Common myeloid progenitor, CD34-positive (primary cell): ENCODE results near the gene STEAP2.

ENCODE experiments used
- CTCF ChIA-PET: fragments of 350-600 bp; sonication (Branson Sonifier 250); formaldehyde crosslinking; loops from one replicate; lab custom pipeline; 2021; ENCODE audit warnings: antibody characterized with exemption; lab: Charles Lee
- POLR2A ChIA-PET: fragments of 350-600 bp; sonication (Branson Sonifier 250); formaldehyde crosslinking; loops from one replicate; lab custom pipeline; 2021; ENCODE audit warnings: antibody characterized with exemption; lab: Charles Lee
- DNase-seq, 3 donors: peaks; one replicate each; pipeline versions ENCODE4 v3.0.0 to v3.0.0-alpha.2; 2013
- H3K27ac ChIP-seq, 2 experiments: 1 replicate in 1 of 2; 2 replicates in 1 of 2; pipeline ENCODE4 v1.7.0; 2013; ENCODE audit warnings: inconsistent platforms in 2 of 2, low read length in 2 of 2, mild to moderate bottlenecking in 2 of 2, low read depth in 1 of 2, moderate library complexity in 1 of 2; ENCODE audit not compliant: severe bottlenecking in 2 of 2, insufficient read depth in 1 of 2, poor library complexity in 1 of 2
- H3K27me3 ChIP-seq, 5 experiments: replicated peaks in 2 of 5; 1 replicate in 3 of 5; 2 replicates in 2 of 5; pipeline versions ENCODE4 v1.6.1 to v1.7.0; 2013; ENCODE audit warnings: low read length in 4 of 5, mild to moderate bottlenecking in 2 of 5, moderate library complexity in 2 of 5, inconsistent platforms in 1 of 5; ENCODE audit not compliant: insufficient read depth in 5 of 5, control insufficient read depth in 4 of 5
- H3K36me3 ChIP-seq, 4 experiments: 1 replicate in 2 of 4; 2 replicates in 2 of 4; pipeline versions ENCODE4 v1.6.1 to v1.7.0; 2013; ENCODE audit warnings: low read length in 3 of 4, control low read depth in 1 of 4, mild to moderate bottlenecking in 1 of 4; ENCODE audit not compliant: control insufficient read depth in 4 of 4, insufficient read depth in 4 of 4
- H3K4me1 ChIP-seq, 4 experiments: 1 replicate in 3 of 4; 2 replicates in 1 of 4; pipeline versions ENCODE4 v1.6.1 to v1.7.1; 2013; ENCODE audit warnings: low read length in 3 of 4, mild to moderate bottlenecking in 3 of 4, control low read depth in 1 of 4, inconsistent platforms in 1 of 4, moderate library complexity in 1 of 4; ENCODE audit not compliant: control insufficient read depth in 4 of 4, insufficient read depth in 4 of 4; ENCODE audit errors: control extremely low read depth in 1 of 4
- H3K4me3 ChIP-seq, 7 experiments: 1 replicate in 4 of 7; 2 replicates in 3 of 7; pipeline versions ENCODE4 v1.5.1 to v1.7.0; 2013; ENCODE audit warnings: mild to moderate bottlenecking in 7 of 7, low read length in 6 of 7, moderate library complexity in 6 of 7, inconsistent platforms in 2 of 7, low read depth in 2 of 7, control low read depth in 1 of 7; ENCODE audit not compliant: insufficient read depth in 4 of 7, control insufficient read depth in 1 of 7; ENCODE audit errors: extremely low read depth in 1 of 7
- H3K9me3 ChIP-seq, 5 experiments: 1 replicate in 4 of 5; 2 replicates in 1 of 5; pipeline versions ENCODE4 v1.6.1 to v1.7.1; 2013; ENCODE audit warnings: low read length in 4 of 5, mild to moderate bottlenecking in 2 of 5, inconsistent platforms in 1 of 5, low read depth in 1 of 5, moderate library complexity in 1 of 5; ENCODE audit not compliant: control insufficient read depth in 4 of 5, insufficient read depth in 2 of 5; ENCODE audit errors: control extremely low read depth in 1 of 5
- WGBS: methylation state at CpG from one replicate; pipeline ENCODE4 v1.1.5; 2013; ENCODE audit not compliant: insufficient coverage; 5-methylcytosine and 5-hydroxymethylcytosine counted together

Gene STEAP2

DNA sequence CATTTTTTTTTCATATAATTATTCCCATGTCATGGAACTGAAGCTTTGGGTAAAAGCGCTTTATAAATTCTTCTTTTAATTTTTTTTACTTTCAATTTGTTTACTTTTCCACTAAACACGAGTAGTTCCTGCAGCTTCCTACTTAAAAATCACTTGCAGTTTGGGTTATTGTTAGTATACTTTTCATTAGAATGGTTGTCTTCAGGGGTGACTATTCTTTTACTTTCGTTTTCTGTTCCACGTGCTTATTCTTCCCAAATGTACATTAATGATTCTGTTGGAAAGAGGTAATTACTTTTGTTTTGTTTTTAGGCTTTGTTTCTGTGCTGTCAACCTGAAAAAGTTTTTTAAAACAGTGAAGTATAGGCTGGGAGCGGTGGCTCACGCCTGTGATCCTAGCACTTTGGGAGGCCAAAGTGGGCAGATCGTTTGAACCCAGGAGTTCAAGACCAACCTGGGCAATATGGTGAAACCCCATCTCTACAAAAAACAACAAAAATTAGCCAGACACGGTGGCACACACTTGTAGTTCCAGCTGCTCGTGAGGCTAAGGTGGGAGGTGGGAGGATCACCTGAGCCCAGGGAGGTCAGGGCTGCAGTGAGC, 28.2 kb downstream of the STEAP2 start:
- CTCF ChIA-PET, result no interaction called here
- WGBS, result 100% methylated on average over 4 of the region's 9 CpGs

DNA sequence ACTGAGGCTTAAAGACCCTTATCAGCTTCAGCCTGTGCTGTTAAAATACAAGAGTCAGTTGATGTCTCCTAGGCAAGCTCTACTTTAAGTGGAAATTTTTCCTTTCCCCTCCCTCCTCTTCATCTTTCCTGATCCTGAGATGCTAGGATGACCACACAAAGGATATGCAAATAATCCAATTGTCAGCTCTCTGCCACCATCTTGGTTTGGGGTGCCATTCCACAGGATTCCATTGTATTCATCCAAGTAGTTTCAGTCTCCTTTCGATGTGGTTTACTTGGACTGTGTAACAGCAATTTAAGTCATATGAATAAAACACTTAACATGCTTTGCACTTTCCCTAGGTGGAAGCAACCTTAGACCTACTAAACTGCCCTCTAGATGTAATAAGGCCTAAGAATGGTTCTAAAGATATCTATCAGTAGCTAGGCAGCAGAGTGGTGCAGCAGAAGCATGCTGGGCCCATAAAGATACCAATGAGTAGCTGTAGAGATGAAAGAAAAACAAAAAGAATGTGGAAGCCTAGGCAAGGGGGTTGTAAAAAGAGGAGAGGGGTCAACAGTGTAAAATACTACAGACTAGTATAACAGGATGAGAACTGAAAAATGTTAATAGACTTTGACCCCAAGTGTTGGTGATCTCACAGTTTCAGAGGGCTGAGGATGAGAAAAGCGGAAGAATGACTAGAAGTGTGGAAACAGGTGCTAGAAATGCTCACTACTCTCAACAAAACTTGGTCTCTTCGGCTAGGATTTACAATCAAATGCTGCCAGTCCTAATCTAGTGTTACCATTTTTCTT, 31.0 kb downstream of the STEAP2 start:
- H3K4me3 ChIP-seq, result no peak overlapping the region
- H3K36me3 ChIP-seq, result no peaks in the 10 kb centered on the region
- 100% methylated on average over 2 of the region's 3 CpGs for WGBS
- no peak overlapping the region for H3K27ac ChIP-seq
- no peak for DNase-seq
- no peaks in the 10 kb centered on the region for H3K9me3 ChIP-seq
- CTCF ChIA-PET, result interaction anchor here (0.8 to 1.5 kb wide), 2 partner anchors 15 to 46 kb away, joined by 3 read pairs; no protein-coding TSS in a partner anchor
- POLR2A ChIA-PET, result no interaction called here
- H3K4me1 ChIP-seq, result peaks cover 4 to 18% (median 11%) of the 10 kb centered on the region in 4 experiments
- peaks cover 8 to 44% (median 21%) of the 10 kb centered on the region in 5 experiments for H3K27me3 ChIP-seq

More for the DNA sequence above, 28.2 kb downstream of the STEAP2 start:
- no peak for DNase-seq
- H3K27ac ChIP-seq, result no peak overlapping the region
- POLR2A ChIA-PET, result no interaction called here
- H3K27me3 ChIP-seq, result peaks cover 2 to 25% (median 15%) of the 10 kb centered on the region in 5 experiments
- H3K4me1 ChIP-seq, result peaks cover 0 to 6% (median 3%) of the 10 kb centered on the region in 4 experiments
- no peaks in the 10 kb centered on the region for H3K36me3 ChIP-seq
- no peak overlapping the region for H3K4me3 ChIP-seq
- no peaks in the 10 kb centered on the region for H3K9me3 ChIP-seq

- CTCF ChIA-PET, result interaction anchor here (0.8 to 1.5 kb wide), 5 partner anchors 13 to 184 kb away, joined by 3 to 5 read pairs (median 3); partner anchors contain the start of gene STEAP2
- WGBS, result 20% methylated on average over 1 of the region's 1 CpG
- Histone ChIP-seq H3K36me3 (no peaks in the 10 kb centered on the region), H3K4me3 (no peak overlapping the region), H3K27ac (no peak overlapping the region), H3K9me3 (no peaks in the 10 kb centered on the region), H3K27me3 (peaks cover 8 to 44% (median 21%) of the 10 kb centered on the region in 5 experiments), H3K4me1 (peaks cover 4 to 18% (median 11%) of the 10 kb centered on the region in 4 experiments)
- POLR2A ChIA-PET, result no interaction called here
- DNase-seq, result no peak
Observed at GRCh38 chr7:90243556-90243955, 32.0 kb downstream of the STEAP2 start.

GRCh38 chr7:90244565-90244908, 33.0 kb downstream of the STEAP2 start:
- H3K4me1 ChIP-seq, result peaks cover 4 to 18% (median 11%) of the 10 kb centered on the region in 4 experiments
- H3K9me3 ChIP-seq, result no peaks in the 10 kb centered on the region
- H3K4me3 ChIP-seq, result peak overlapping the region; percentile 44 to 91 (median 82)
- no peak overlapping the region for H3K27ac ChIP-seq
- no CpG with 5 or more reads among the region's 6 CpGs for WGBS
- no peaks in the 10 kb centered on the region for H3K36me3 ChIP-seq
- POLR2A ChIA-PET, result no interaction called here
- CTCF ChIA-PET, result interaction anchor here (0.9 to 1.0 kb wide), 2 partner anchors 33 to 183 kb away, joined by 4 to 5 read pairs; partner anchors contain the start of gene STEAP2
- H3K27me3 ChIP-seq, result peaks cover 8 to 44% (median 21%) of the 10 kb centered on the region in 5 experiments
- DNase-seq, result no peak

DNA sequence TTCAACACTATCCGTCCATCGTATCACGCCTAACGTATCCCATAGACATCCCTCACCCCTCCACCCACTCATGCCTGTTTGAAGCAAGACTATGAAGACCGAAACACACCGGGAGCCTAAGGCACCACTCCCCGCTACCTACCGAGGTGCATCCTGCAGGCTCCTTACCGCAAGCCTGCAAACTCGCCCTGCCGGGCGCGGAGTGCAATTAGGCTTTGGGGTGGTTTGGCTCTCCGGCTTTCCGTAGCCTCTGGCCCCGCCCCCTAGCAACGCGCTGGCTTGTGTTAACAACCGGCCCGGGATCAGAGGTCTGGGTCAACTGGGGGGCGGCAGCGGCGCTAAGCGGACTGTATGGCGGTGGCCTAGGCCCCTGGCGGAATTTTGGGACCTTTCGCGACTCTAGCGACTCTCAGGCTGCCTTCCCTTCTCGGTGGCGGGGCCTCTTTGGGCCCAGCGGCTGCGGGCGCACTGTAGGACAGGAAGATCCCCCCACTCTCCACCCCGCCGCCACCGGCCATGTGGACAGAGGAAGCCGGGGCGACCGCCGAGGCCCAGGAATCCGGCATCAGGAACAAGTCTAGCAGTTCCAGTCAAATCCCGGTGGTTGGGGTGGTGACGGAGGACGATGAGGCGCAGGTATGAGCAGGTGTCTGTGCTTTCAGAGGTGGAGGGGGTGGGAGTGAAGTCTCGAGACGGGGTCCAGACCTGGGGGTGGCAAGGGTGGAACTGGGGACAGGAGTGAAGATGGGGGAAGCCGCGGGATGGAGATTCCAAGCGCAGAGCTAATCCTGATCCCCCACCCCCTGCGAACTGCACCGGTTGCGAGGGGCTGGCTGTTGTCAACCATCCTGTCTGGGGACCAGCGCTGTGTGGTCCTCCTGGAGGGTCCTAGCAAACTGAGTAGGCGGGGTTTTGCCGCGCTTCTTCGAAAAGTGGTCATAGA, 33.6 kb downstream of the STEAP2 start, which contains the start of gene CFAP69:
TSS of gene CFAP69 (plus strand) at position 266 of the 943 bp plus-strand sequence. CDS start at position 517, 251 bp downstream.
- Histone ChIP-seq H3K27ac (peak within 1 kb of the TSS in 1 of 2 experiments; percentile 56), H3K4me3 (peak within 1 kb of the TSS; percentile 44 to 91 (median 82)), H3K36me3 (no peaks in the 10 kb centered on the region), H3K27me3 (peaks cover 8 to 44% (median 21%) of the 10 kb centered on the region in 5 experiments), H3K9me3 (no peaks in the 10 kb centered on the region), H3K4me1 (peaks cover 4 to 18% (median 11%) of the 10 kb centered on the region in 4 experiments)
- CTCF ChIA-PET, result interaction anchor here (0.9 to 1.5 kb wide), 2 partner anchors 10 to 64 kb away, joined by 3 read pairs; no protein-coding TSS in a partner anchor
- DNase-seq, result peak; percentile 87 to 92 (median 92)
- WGBS, result 1% methylated on average over 44 of the region's 59 CpGs
- POLR2A ChIA-PET, result no interaction called here

- Histone ChIP-seq H3K4me3 (peak overlapping the region in 4 of 7 experiments; percentile 48 to 91 (median 83)), H3K36me3 (no peaks in the 10 kb centered on the region), H3K27me3 (peaks cover 8 to 44% (median 21%) of the 10 kb centered on the region in 5 experiments), H3K9me3 (no peaks in the 10 kb centered on the region), H3K27ac (no peak overlapping the region), H3K4me1 (peaks cover 4 to 18% (median 11%) of the 10 kb centered on the region in 4 experiments)
- 20% methylated on average over 7 of the region's 9 CpGs for WGBS
- no peak for DNase-seq
- POLR2A ChIA-PET, result no interaction called here
- CTCF ChIA-PET, result interaction anchor here (0.8 to 1.5 kb wide), 3 partner anchors 9 to 63 kb away, joined by 3 read pairs; no protein-coding TSS in a partner anchor
Observed at GRCh38 chr7:90246171-90246570, 34.6 kb downstream of the STEAP2 start.
